Breast epithelium (tissue), 3 donors: Measurements from ENCODE around the gene YAF2.

Source experiments
- POLR2A ChIP-seq: fragments of 450-650 bp; IDR thresholded peaks from one replicate; pipeline ENCODE4 v1.6.1; 2016; ENCODE audit warnings: antibody characterized with exemption, mild to moderate bottlenecking, moderate library complexity
- TF ChIP-seq, protein P1 (sequence below), 3 donors: fragments of 450-650 bp; IDR thresholded peaks; one replicate each; pipeline ENCODE4 v1.5.1; 2016 to 2017; ENCODE audit warnings: antibody characterized with exemption in 3 of 3, mild to moderate bottlenecking in 3 of 3, moderate library complexity in 3 of 3

DNA sequence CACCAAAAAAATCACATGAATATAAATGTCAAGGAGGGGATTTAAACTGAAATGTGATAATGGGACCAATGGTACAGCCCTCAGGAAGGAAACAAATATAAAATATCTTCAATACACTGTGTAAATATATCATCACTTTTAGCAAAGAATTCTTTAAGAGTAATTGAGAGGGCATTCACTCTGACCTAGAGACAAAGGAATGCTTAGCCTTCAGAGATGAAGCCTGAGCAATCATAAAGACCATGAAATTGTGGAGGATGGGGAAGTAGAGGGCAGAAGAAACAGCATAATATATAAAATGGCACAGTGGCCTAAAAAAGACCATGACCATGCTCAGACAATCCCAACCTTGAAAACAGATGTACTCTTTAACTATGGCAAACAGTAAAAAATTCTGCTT lies 20.4 kb downstream of the YAF2 start:
- TF ChIP-seq POLR2A: no peak
- TF ChIP-seq, protein P1, sequence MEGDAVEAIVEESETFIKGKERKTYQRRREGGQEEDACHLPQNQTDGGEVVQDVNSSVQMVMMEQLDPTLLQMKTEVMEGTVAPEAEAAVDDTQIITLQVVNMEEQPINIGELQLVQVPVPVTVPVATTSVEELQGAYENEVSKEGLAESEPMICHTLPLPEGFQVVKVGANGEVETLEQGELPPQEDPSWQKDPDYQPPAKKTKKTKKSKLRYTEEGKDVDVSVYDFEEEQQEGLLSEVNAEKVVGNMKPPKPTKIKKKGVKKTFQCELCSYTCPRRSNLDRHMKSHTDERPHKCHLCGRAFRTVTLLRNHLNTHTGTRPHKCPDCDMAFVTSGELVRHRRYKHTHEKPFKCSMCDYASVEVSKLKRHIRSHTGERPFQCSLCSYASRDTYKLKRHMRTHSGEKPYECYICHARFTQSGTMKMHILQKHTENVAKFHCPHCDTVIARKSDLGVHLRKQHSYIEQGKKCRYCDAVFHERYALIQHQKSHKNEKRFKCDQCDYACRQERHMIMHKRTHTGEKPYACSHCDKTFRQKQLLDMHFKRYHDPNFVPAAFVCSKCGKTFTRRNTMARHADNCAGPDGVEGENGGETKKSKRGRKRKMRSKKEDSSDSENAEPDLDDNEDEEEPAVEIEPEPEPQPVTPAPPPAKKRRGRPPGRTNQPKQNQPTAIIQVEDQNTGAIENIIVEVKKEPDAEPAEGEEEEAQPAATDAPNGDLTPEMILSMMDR (IDR thresholded peaks at IDR 0.05): no peak
